HEK293 (cell line): ENCODE results near the gene TNKS1BP1.
A peak's percentile ranks its signal among the peaks of the same experiment; 100 is the strongest.

Source experiments
- CTCF ChIA-PET: fragments of 350-600 bp; formaldehyde crosslinking; extraction: SDS; loops from one replicate; lab custom pipeline; 2021; ENCODE audit warnings: antibody characterized with exemption; lab: Yijun Ruan, JAX
- POLR2A ChIA-PET: fragments of 300-600 bp; formaldehyde crosslinking; extraction: SDS; loops from one replicate; lab custom pipeline; 2020; ENCODE audit warnings: antibody characterized with exemption, inconsistent platforms; lab: Yijun Ruan, JAX
- H3K27ac ChIP-seq: fragments of 200-500 bp; sonication (Bioruptor generic); 2 replicates; pipeline ENCODE4 v1.5.1; 2014; ENCODE audit warnings: low read depth, low read length, control low read depth, inconsistent platforms; ENCODE audit errors: extremely low read depth
- H3K36me3 ChIP-seq, 2 experiments: fragments of 200-500 bp in 1 of 2; sonication (Bioruptor generic) in 1 of 2; 1 replicate in 1 of 2; 2 replicates in 1 of 2; pipeline ENCODE4 v1.5.1; 2014 to 2017; ENCODE audit warnings: inconsistent platforms in 2 of 2, low read length in 2 of 2; ENCODE audit not compliant: control insufficient read depth in 2 of 2, insufficient read depth in 1 of 2
- H3K4me1 ChIP-seq: fragments of 200-500 bp; sonication (Bioruptor generic); 2 replicates; pipeline ENCODE4 v1.5.1; 2014; ENCODE audit warnings: mild to moderate bottlenecking, low read length, inconsistent platforms; ENCODE audit not compliant: control insufficient read depth, insufficient read depth
- H3K4me3 ChIP-seq: 2 replicates; pipeline ENCODE4 v1.5.1; 2011; ENCODE audit warnings: low read depth, mild to moderate bottlenecking, control low read depth, low read length, moderate library complexity
- H3K9me3 ChIP-seq: fragments of 200-500 bp; sonication (Bioruptor generic); 2 replicates; pipeline ENCODE4 v1.5.1; 2014; ENCODE audit warnings: low read depth, low read length, inconsistent platforms; ENCODE audit not compliant: control insufficient read depth, insufficient read depth
- EGR2 ChIP-seq: fragments of 450-650 bp; formaldehyde crosslinking; IDR thresholded peaks from 2 replicates; pipeline ENCODE4 v1.5.1; 2016; ENCODE audit warnings: low read depth, missing biosample characterization, missing genetic modification characterization
- GLIS1 ChIP-seq: fragments of 450-650 bp; formaldehyde crosslinking; IDR thresholded peaks from 2 replicates; pipeline ENCODE4 v1.5.1; 2016; ENCODE audit warnings: missing biosample characterization, missing genetic modification characterization
- KLF16 ChIP-seq: fragments of 450-650 bp; formaldehyde crosslinking; IDR thresholded peaks from 2 replicates; pipeline ENCODE4 v1.5.1; 2017; ENCODE audit warnings: missing biosample characterization, missing genetic modification characterization
- OSR2 ChIP-seq: fragments of 450-650 bp; formaldehyde crosslinking; IDR thresholded peaks from 2 replicates; pipeline ENCODE4 v1.5.1; 2016; ENCODE audit warnings: missing biosample characterization, missing genetic modification characterization
- PATZ1 ChIP-seq: fragments of 450-650 bp; formaldehyde crosslinking; IDR thresholded peaks from 2 replicates; pipeline ENCODE4 v1.5.1; 2016; ENCODE audit warnings: missing biosample characterization, missing genetic modification characterization
- RBAK ChIP-seq: fragments of 450-650 bp; formaldehyde crosslinking; IDR thresholded peaks from 2 replicates; pipeline ENCODE4 v1.5.1; 2016; ENCODE audit warnings: missing biosample characterization, missing genetic modification characterization
- WT1 ChIP-seq: fragments of 450-650 bp; formaldehyde crosslinking; IDR thresholded peaks from 2 replicates; pipeline ENCODE4 v1.5.1; 2016; ENCODE audit warnings: missing biosample characterization, missing genetic modification characterization
- ZBTB20 ChIP-seq: fragments of 450-650 bp; formaldehyde crosslinking; IDR thresholded peaks from 2 replicates; pipeline ENCODE4 v1.5.1; 2016; ENCODE audit warnings: missing biosample characterization, missing genetic modification characterization
- ZBTB48 ChIP-seq: fragments of 450-650 bp; formaldehyde crosslinking; IDR thresholded peaks from 2 replicates; pipeline ENCODE4 v1.5.1; 2016; ENCODE audit warnings: missing biosample characterization, missing genetic modification characterization
- ZEB2 ChIP-seq: fragments of 450-650 bp; formaldehyde crosslinking; IDR thresholded peaks from 2 replicates; pipeline ENCODE4 v1.5.1; 2016; ENCODE audit warnings: missing biosample characterization, missing genetic modification characterization
- ZFHX2 ChIP-seq: fragments of 450-650 bp; formaldehyde crosslinking; conservative IDR thresholded peaks from 2 replicates; pipeline ENCODE4 v1.5.1; 2016; ENCODE audit warnings: missing biosample characterization, missing genetic modification characterization
- ZIC2 ChIP-seq: fragments of 450-650 bp; formaldehyde crosslinking; IDR thresholded peaks from 2 replicates; pipeline ENCODE4 v1.5.1; 2016; ENCODE audit warnings: missing biosample characterization, missing genetic modification characterization
- ZNF133 ChIP-seq: fragments of 450-650 bp; formaldehyde crosslinking; IDR thresholded peaks from 2 replicates; pipeline ENCODE4 v1.5.1; 2016; ENCODE audit warnings: missing biosample characterization, missing genetic modification characterization
- ZNF19 ChIP-seq: fragments of 450-650 bp; formaldehyde crosslinking; IDR thresholded peaks from 2 replicates; pipeline ENCODE4; 2016; ENCODE audit warnings: missing biosample characterization, missing genetic modification characterization, low read depth
- ZNF335 ChIP-seq: fragments of 450-650 bp; formaldehyde crosslinking; conservative IDR thresholded peaks from 2 replicates; pipeline ENCODE4 v1.5.1; 2016; ENCODE audit warnings: missing biosample characterization, missing genetic modification characterization
- ZNF341 ChIP-seq: fragments of 450-650 bp; formaldehyde crosslinking; IDR thresholded peaks from 2 replicates; pipeline ENCODE4; 2016; ENCODE audit warnings: low read depth, missing biosample characterization, missing genetic modification characterization
- ZNF362 ChIP-seq: fragments of 450-650 bp; formaldehyde crosslinking; IDR thresholded peaks from 2 replicates; pipeline ENCODE4 v1.5.1; 2016; ENCODE audit warnings: missing biosample characterization, missing genetic modification characterization
- ZNF394 ChIP-seq: fragments of 450-650 bp; formaldehyde crosslinking; IDR thresholded peaks from 2 replicates; pipeline ENCODE4 v1.5.1; 2016; ENCODE audit warnings: missing biosample characterization, missing genetic modification characterization, mild to moderate bottlenecking, moderate library complexity, borderline replicate concordance
- ZNF398 ChIP-seq: fragments of 450-650 bp; formaldehyde crosslinking; IDR thresholded peaks from 2 replicates; pipeline ENCODE4 v1.5.1; 2017; ENCODE audit warnings: missing biosample characterization, missing genetic modification characterization
- ZNF423 ChIP-seq: fragments of 450-650 bp; formaldehyde crosslinking; IDR thresholded peaks from 2 replicates; pipeline ENCODE4 v1.5.1; 2016; ENCODE audit warnings: missing biosample characterization, missing genetic modification characterization
- ZNF549 ChIP-seq: fragments of 450-650 bp; IDR thresholded peaks from 2 replicates; pipeline ENCODE4 v1.5.1; 2018; ENCODE audit warnings: missing biosample characterization, missing genetic modification characterization, mild to moderate bottlenecking, inconsistent platforms, moderate library complexity
- ZNF580 ChIP-seq: fragments of 450-650 bp; formaldehyde crosslinking; IDR thresholded peaks from 2 replicates; pipeline ENCODE4 v1.5.1; 2016; ENCODE audit warnings: missing biosample characterization, missing genetic modification characterization
- ZNF596 ChIP-seq: fragments of 450-650 bp; IDR thresholded peaks from 2 replicates; pipeline ENCODE4 v1.5.0; 2018; ENCODE audit warnings: missing biosample characterization, mild to moderate bottlenecking, missing genetic modification characterization, moderate library complexity
- ZNF600 ChIP-seq: fragments of 450-650 bp; formaldehyde crosslinking; IDR thresholded peaks from 2 replicates; pipeline ENCODE4 v1.5.1; 2016; ENCODE audit warnings: missing biosample characterization, missing genetic modification characterization
- ZSCAN23 ChIP-seq: fragments of 450-650 bp; formaldehyde crosslinking; IDR thresholded peaks from 2 replicates; pipeline ENCODE4 v1.5.1; 2016; ENCODE audit warnings: missing biosample characterization, missing genetic modification characterization
- TF ChIP-seq, protein P1 (sequence below): fragments of 450-650 bp; formaldehyde crosslinking; IDR thresholded peaks from 2 replicates; pipeline ENCODE4 v1.5.1; 2016; ENCODE audit warnings: missing biosample characterization, missing genetic modification characterization, borderline replicate concordance

Gene TNKS1BP1

GRCh38 chr11:57294225-57295131 is 30.3 kb downstream of the TNKS1BP1 start:
- ChIA-PET CTCF (interaction anchor here (0.5 to 3.6 kb wide), 5 partner anchors 17 to 467 kb away, joined by 4 to 20 read pairs (median 6); partner anchors contain the start of gene CTNND1), POLR2A (interaction anchor here (1.5 kb wide), 1 partner anchor 27 kb away, joined by 3 read pairs; no protein-coding TSS in a partner anchor)
- H3K36me3 ChIP-seq = peaks cover 0 to 21% of the 10 kb centered on the region in 2 experiments; a peak in 2 of 3 replicates
- H3K9me3 ChIP-seq = no peaks in the 10 kb centered on the region
- TF ChIP-seq ZSCAN23 (no peak), ZNF580 (tag by site-specific recombination) (no peak), ZNF398 (tag by site-specific recombination) (0 out of 2 replicates have a peak, but pooled peaks have one; percentile 8), RBAK (tag by site-specific recombination) (no peak), ZNF341 (tag by site-specific recombination) (peak; percentile 62), WT1 (tag by site-specific recombination) (0 out of 2 replicates have a peak, but pooled peaks have one; percentile 23), ZNF362 (no peak), ZBTB48 (tag by site-specific recombination) (no peak), OSR2 (tag by site-specific recombination) (peak; percentile 61), ZIC2 (tag by site-specific recombination) (peak; percentile 83), ZNF19 (tag by site-specific recombination) (no peak), GLIS1 (tag by site-specific recombination) (peak; percentile 60), ZNF133 (tag by site-specific recombination) (no peak), KLF16 (tag by site-specific recombination) (no peak), ZNF423 (tag by site-specific recombination) (no peak; the same call in 1 of the 2 replicates), ZFHX2 (tag by site-specific recombination) (peak; percentile 71), EGR2 (peak; percentile 18; the same call in 1 of the 2 replicates), ZEB2 (tag by site-specific recombination) (no peak), ZNF600 (tag by site-specific recombination) (0 out of 2 replicates have a peak, but pooled peaks have one; percentile 23), ZNF335 (tag by site-specific recombination) (peak; percentile 72; the same call in 1 of the 2 replicates), ZNF596 (tag by site-specific recombination) (no peak), PATZ1 (tag by site-specific recombination) (no peak), ZNF394 (tag by site-specific recombination) (no peak), ZNF549 (no peak), ZBTB20 (tag by site-specific recombination) (peak; percentile 99)
- TF ChIP-seq, protein P1, sequence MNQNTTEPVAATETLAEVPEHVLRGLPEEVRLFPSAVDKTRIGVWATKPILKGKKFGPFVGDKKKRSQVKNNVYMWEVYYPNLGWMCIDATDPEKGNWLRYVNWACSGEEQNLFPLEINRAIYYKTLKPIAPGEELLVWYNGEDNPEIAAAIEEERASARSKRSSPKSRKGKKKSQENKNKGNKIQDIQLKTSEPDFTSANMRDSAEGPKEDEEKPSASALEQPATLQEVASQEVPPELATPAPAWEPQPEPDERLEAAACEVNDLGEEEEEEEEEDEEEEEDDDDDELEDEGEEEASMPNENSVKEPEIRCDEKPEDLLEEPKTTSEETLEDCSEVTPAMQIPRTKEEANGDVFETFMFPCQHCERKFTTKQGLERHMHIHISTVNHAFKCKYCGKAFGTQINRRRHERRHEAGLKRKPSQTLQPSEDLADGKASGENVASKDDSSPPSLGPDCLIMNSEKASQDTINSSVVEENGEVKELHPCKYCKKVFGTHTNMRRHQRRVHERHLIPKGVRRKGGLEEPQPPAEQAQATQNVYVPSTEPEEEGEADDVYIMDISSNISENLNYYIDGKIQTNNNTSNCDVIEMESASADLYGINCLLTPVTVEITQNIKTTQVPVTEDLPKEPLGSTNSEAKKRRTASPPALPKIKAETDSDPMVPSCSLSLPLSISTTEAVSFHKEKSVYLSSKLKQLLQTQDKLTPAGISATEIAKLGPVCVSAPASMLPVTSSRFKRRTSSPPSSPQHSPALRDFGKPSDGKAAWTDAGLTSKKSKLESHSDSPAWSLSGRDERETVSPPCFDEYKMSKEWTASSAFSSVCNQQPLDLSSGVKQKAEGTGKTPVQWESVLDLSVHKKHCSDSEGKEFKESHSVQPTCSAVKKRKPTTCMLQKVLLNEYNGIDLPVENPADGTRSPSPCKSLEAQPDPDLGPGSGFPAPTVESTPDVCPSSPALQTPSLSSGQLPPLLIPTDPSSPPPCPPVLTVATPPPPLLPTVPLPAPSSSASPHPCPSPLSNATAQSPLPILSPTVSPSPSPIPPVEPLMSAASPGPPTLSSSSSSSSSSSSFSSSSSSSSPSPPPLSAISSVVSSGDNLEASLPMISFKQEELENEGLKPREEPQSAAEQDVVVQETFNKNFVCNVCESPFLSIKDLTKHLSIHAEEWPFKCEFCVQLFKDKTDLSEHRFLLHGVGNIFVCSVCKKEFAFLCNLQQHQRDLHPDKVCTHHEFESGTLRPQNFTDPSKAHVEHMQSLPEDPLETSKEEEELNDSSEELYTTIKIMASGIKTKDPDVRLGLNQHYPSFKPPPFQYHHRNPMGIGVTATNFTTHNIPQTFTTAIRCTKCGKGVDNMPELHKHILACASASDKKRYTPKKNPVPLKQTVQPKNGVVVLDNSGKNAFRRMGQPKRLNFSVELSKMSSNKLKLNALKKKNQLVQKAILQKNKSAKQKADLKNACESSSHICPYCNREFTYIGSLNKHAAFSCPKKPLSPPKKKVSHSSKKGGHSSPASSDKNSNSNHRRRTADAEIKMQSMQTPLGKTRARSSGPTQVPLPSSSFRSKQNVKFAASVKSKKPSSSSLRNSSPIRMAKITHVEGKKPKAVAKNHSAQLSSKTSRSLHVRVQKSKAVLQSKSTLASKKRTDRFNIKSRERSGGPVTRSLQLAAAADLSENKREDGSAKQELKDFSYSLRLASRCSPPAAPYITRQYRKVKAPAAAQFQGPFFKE (tag by site-specific recombination) = no peak
- peaks cover 3% of the 10 kb centered on the region; the same call in 1 of the 2 replicates for H3K4me1 ChIP-seq
- H3K27ac ChIP-seq = no peak overlapping the region
- H3K4me3 ChIP-seq = no peak overlapping the region
